ENCODE data around the gene ICAM5.

DNA sequence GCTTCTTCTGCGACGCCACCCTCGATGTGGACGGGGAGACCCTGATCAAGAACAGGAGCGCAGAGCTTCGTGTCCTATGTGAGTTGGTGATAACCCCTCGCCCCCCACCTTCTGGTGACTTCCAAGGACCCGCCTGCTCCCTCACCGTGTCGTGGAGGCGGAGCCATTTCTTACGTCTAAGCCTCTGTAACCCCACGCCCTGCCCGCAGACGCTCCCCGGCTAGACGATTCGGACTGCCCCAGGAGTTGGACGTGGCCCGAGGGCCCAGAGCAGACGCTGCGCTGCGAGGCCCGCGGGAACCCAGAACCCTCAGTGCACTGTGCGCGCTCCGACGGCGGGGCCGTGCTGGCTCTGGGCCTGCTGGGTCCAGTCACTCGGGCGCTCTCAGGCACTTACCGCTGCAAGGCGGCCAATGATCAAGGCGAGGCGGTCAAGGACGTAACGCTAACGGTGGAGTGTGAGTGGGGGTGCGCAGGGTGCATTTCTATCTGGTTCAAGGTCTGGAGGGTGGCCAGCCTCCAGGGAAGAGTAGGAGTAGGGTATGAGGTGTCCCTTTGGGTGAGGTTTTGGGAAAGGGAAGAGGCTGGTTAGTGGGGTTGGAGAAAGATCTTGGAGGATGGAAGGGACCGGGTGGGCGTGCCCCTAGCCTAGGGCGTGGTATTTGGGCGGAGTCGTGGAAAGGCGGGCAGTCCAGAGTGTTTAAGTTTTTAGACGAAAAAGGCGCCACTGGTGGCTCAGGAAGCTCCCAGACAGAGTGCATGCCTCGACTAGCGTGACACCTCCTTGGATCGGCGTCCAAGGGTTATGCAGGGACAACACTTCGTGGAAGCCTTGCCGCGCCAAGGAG lies 3.3 kb downstream of the ICAM5 start:
- TF ChIP-seq, protein P1, sequence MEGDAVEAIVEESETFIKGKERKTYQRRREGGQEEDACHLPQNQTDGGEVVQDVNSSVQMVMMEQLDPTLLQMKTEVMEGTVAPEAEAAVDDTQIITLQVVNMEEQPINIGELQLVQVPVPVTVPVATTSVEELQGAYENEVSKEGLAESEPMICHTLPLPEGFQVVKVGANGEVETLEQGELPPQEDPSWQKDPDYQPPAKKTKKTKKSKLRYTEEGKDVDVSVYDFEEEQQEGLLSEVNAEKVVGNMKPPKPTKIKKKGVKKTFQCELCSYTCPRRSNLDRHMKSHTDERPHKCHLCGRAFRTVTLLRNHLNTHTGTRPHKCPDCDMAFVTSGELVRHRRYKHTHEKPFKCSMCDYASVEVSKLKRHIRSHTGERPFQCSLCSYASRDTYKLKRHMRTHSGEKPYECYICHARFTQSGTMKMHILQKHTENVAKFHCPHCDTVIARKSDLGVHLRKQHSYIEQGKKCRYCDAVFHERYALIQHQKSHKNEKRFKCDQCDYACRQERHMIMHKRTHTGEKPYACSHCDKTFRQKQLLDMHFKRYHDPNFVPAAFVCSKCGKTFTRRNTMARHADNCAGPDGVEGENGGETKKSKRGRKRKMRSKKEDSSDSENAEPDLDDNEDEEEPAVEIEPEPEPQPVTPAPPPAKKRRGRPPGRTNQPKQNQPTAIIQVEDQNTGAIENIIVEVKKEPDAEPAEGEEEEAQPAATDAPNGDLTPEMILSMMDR (IDR thresholded peaks at IDR 0.05): no peak
- TF ChIP-seq POLR2A (IDR thresholded peaks at IDR 0.05) (no peak), POLR2AphosphoS5 (IDR thresholded peaks at IDR 0.05) (no peak)
